ENCODE measurements around the gene TMEM132D. TPM values are rescaled to one million over a fixed set of nuclear protein-coding genes. Genes with fewer than 3 reads are reported as not detected.

TMEM132D gene
- total RNA-seq, 1 donor from 2014 or later: 1.1 TPM

DNA sequence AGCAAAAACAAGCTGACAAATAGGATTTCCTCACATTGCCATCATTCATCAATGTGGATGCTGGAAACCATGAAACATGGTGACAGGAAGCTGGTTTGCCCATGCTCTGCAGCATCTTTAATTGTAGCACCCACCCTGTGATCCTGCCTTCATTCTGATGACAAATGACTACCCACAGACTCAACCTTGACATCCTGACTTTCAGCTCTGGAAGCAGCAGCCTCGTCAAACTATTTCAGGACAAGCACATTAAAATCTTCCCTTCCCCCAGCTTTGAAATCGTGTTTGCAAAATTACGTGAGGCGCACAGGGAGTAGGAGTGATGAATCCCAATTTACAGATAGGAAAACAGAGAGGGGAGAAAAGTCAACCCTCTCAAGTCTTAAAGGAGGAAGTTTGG, 765.0 kb downstream of the TMEM132D start:
- H3K36me3 Mint-ChIP-seq: no peaks in the 10 kb centered on the region
- Histone ChIP-seq H3K27me3 (no peaks in the 10 kb centered on the region), H3F3A (ENCODE audit: low read depth) (no peaks in the 10 kb centered on the region), H2AFZ (replicated peaks) (no peak overlapping the region), H3K79me2 (ENCODE audit: low read depth) (no peaks in the 10 kb centered on the region), H4K20me1 (ENCODE audit: low read depth) (no peaks in the 10 kb centered on the region), H3K4me3 (no peak overlapping the region), H3K4me2 (no peak overlapping the region), H3K9ac (no peak overlapping the region), H3K9me3 (ENCODE audit: low read depth) (no peaks in the 10 kb centered on the region), H3K4me1 (no peaks in the 10 kb centered on the region), H3K36me3 (no peaks in the 10 kb centered on the region), H3K27ac (no peak overlapping the region)
- H3K27ac Mint-ChIP-seq: no peak overlapping the region
- TF ChIP-seq EZH2 (IDR thresholded peaks at IDR 0.05) (no peak), EZH2phosphoT487 (IDR thresholded peaks at IDR 0.05) (no peak), CTCF (IDR thresholded peaks at IDR 0.05) (no peak)
- H3K9me3 Mint-ChIP-seq: no peaks in the 10 kb centered on the region
- H3K4me1 Mint-ChIP-seq: no peaks in the 10 kb centered on the region
- H3K4me3 Mint-ChIP-seq: no peak overlapping the region
- no peaks in the 10 kb centered on the region for H3K27me3 Mint-ChIP-seq (ENCODE audit: insufficient read depth, low read depth)
- DNase-seq (ENCODE audit: low spot score): no peak

DNA sequence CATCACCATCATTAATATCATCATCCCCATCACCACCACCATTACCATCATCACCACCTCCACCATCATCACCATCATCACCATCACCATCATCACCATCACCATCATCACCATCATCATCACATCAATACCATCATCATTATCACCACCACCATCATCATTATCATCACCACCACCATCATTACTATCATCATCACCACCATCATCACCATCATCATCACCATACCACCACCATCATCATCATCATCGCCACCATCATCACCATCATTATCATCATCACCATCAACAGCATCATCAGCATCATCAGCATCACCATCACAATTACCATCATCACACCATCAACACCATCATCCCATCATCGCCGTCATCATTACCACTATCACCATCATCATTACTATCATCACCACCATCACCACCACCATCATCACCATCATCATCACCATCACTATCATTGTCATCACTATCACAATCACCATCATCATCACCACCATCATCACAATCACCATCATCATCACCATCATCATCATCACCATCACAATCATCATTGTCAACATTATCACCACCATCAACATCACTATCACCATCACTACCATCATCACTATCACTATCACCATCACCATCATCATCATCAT, 767.0 kb downstream of the TMEM132D start:
- no peaks in the 10 kb centered on the region for H3F3A ChIP-seq (ENCODE audit: low read depth)
- H4K20me1 ChIP-seq (ENCODE audit: low read depth): no peaks in the 10 kb centered on the region
- H3K4me3 ChIP-seq: no peak overlapping the region
- no peak overlapping the region for H3K4me2 ChIP-seq
- Mint-ChIP-seq H3K9me3 (no peaks in the 10 kb centered on the region), H3K36me3 (no peaks in the 10 kb centered on the region), H3K27ac (no peak overlapping the region), H3K4me3 (no peak overlapping the region), H3K4me1 (peaks cover 3% of the 10 kb centered on the region), H3K27me3 (ENCODE audit: insufficient read depth, low read depth) (no peaks in the 10 kb centered on the region)
- H3K9ac ChIP-seq: no peak overlapping the region
- no peak overlapping the region for H3K27ac ChIP-seq
- H3K9me3 ChIP-seq (ENCODE audit: low read depth): no peaks in the 10 kb centered on the region
- no peaks in the 10 kb centered on the region for H3K79me2 ChIP-seq (ENCODE audit: low read depth)
- no peak overlapping the region for H2AFZ ChIP-seq (replicated peaks)
- no peak for TF ChIP-seq EZH2 (IDR thresholded peaks at IDR 0.05)
- TF ChIP-seq EZH2phosphoT487 (IDR thresholded peaks at IDR 0.05): no peak
- no peak for DNase-seq (ENCODE audit: low spot score)
- no peaks in the 10 kb centered on the region for H3K4me1 ChIP-seq
- no peaks in the 10 kb centered on the region for H3K36me3 ChIP-seq
- no peaks in the 10 kb centered on the region for H3K27me3 ChIP-seq

DNA sequence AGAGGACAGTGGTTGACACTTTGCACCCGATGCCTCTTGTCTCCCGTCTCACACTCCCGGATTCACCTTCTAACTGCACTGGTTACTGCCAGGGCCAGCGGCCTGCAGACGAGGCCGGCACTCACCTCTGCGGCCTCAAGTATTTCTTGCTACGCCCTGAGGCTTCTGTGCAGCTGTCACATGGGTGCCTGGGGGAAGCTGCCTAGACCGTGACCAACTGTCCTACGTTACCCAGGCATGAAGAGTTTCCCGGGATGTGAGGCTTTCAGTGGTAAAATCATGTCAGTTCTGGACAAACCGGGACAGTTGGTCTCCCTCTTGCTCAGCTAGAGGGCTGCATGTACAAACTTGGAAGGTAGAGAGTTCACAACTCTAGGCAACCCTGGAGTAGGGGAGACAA, 776.1 kb downstream of the TMEM132D start:
- Mint-ChIP-seq H3K27me3 (ENCODE audit: insufficient read depth, low read depth) (peaks cover 2% of the 10 kb centered on the region), H3K9me3 (no peaks in the 10 kb centered on the region)

More for the DNA sequence above, 776.1 kb downstream of the TMEM132D start:
- Mint-ChIP-seq H3K4me1 (no peaks in the 10 kb centered on the region), H3K27ac (no peak overlapping the region), H3K4me3 (no peak overlapping the region), H3K36me3 (peaks cover 2% of the 10 kb centered on the region)
- no peaks in the 10 kb centered on the region for H3K36me3 ChIP-seq
- H3K9me3 ChIP-seq (ENCODE audit: low read depth): no peaks in the 10 kb centered on the region
- DNase-seq (ENCODE audit: low spot score): no peak
- no peaks in the 10 kb centered on the region for H3K27me3 ChIP-seq
- no peak overlapping the region for H3K9ac ChIP-seq
- no peaks in the 10 kb centered on the region for H3F3A ChIP-seq (ENCODE audit: low read depth)
- no peak overlapping the region for H3K4me3 ChIP-seq
- H2AFZ ChIP-seq (replicated peaks): no peak overlapping the region
- no peak overlapping the region for H3K27ac ChIP-seq
- H3K79me2 ChIP-seq (ENCODE audit: low read depth): no peaks in the 10 kb centered on the region
- TF ChIP-seq EZH2phosphoT487 (IDR thresholded peaks at IDR 0.05) (no peak), EZH2 (IDR thresholded peaks at IDR 0.05) (no peak), CTCF (IDR thresholded peaks at IDR 0.05) (no peak)
- H3K4me1 ChIP-seq: no peaks in the 10 kb centered on the region
- no peak overlapping the region for H3K4me2 ChIP-seq
- H4K20me1 ChIP-seq (ENCODE audit: low read depth): no peaks in the 10 kb centered on the region
